Natural killer cell (primary cell): Measurements from ENCODE around the gene ZP2. TPM values are rescaled to one million over a fixed set of nuclear protein-coding genes. Genes with fewer than 3 reads are reported as not detected.

Experiments
- ATAC-seq, 3 donors: fragments of 150-1000 bp in 2 of 3; fragments of 200-7000 bp in 1 of 3; cut with Tn5 transposase; 1 replicate in 1 of 3; 2 replicates in 2 of 3; pipeline ENCODE4 v1.10.0; 2021; ENCODE audit warnings: mild to moderate bottlenecking in 2 of 3, moderate library complexity in 2 of 3
- DNase-seq, 2 donors: peaks; one replicate each; pipeline versions ENCODE4 v3.0.0 to v3.0.0-alpha.2; 2013 to 2021; ENCODE audit warnings: mixed read lengths in 1 of 2
- H3K27ac ChIP-seq: one replicate; pipeline ENCODE4 v1.5.1; 2013; ENCODE audit warnings: mild to moderate bottlenecking, low read length
- H3K27me3 ChIP-seq: one replicate; pipeline ENCODE4 v1.6.1; 2013; ENCODE audit warnings: low read length; ENCODE audit not compliant: control insufficient read depth, insufficient read depth
- H3K36me3 ChIP-seq: one replicate; pipeline ENCODE4 v1.6.1; 2013; ENCODE audit warnings: low read length; ENCODE audit not compliant: control insufficient read depth, insufficient read depth
- H3K4me1 ChIP-seq: one replicate; pipeline ENCODE4 v1.6.1; 2013; ENCODE audit warnings: low read length; ENCODE audit not compliant: control insufficient read depth, insufficient read depth
- H3K4me3 ChIP-seq: one replicate; pipeline ENCODE4 v1.5.1; 2013; ENCODE audit warnings: low read length
- H3K9me3 ChIP-seq: one replicate; pipeline ENCODE4 v1.6.1; 2013; ENCODE audit warnings: low read length; ENCODE audit not compliant: control insufficient read depth, insufficient read depth
- H3K27ac Mint-ChIP-seq, 2 donors: one replicate each; pipeline ENCODE4 v1.8.0; 2022; ENCODE audit warnings: mild to moderate bottlenecking in 2 of 2, mixed read lengths in 2 of 2, moderate library complexity in 1 of 2
- H3K27me3 Mint-ChIP-seq, 2 donors: one replicate each; pipeline ENCODE4 v1.8.0; 2022; ENCODE audit warnings: low read depth in 2 of 2, mixed read lengths in 2 of 2
- H3K36me3 Mint-ChIP-seq: one replicate; pipeline ENCODE4 v1.8.0; 2022; ENCODE audit warnings: mixed read lengths
- H3K4me1 Mint-ChIP-seq, 2 donors: one replicate each; pipeline ENCODE4 v1.8.0; 2022; ENCODE audit warnings: mixed read lengths in 2 of 2
- H3K4me3 Mint-ChIP-seq: one replicate; pipeline ENCODE4 v1.8.0; 2022; ENCODE audit warnings: mild to moderate bottlenecking, moderate library complexity, mixed read lengths
- H3K9me3 Mint-ChIP-seq, 2 donors: one replicate each; pipeline ENCODE4 v1.8.0; 2022; ENCODE audit warnings: mixed read lengths in 2 of 2
- WGBS: methylation state at CpG from one replicate; pipeline ENCODE4 v1.1.7; 2013; ENCODE audit warnings: missing lambda C conversion rate; ENCODE audit not compliant: insufficient coverage; 5-methylcytosine and 5-hydroxymethylcytosine counted together
- intact Hi-C: fragments of 100-400 bp; cut with micrococcal nuclease; formaldehyde crosslinking; loops from one replicate; pipeline ENCODE4 v1.14.2; 2022
- total RNA-seq, 4 donors: library from RNA; stranded (reverse); fragments of 120-200 nt in 1 of 4; gene quantifications; one replicate each; pipeline versions ENCODE4 v1.2.3 to v1.2.4, GENCODE V29; 2013 to 2022
- TF ChIP-seq, protein P1 (sequence below): fragments of 200-600 bp; IDR thresholded peaks from one replicate; pipeline ENCODE4 v1.8.0; 2022; ENCODE audit warnings: antibody characterized with exemption

Gene ZP2
- total RNA-seq, 3 donors from 2014 or later (not counting 1 experiment from before 2014, with no cell fraction given): not detected

- no peaks in the 10 kb centered on the region for H3K9me3 Mint-ChIP-seq
- ATAC-seq (no peak), DNase-seq (no peak)
- Histone ChIP-seq H3K27me3 (peaks cover 7% of the 10 kb centered on the region), H3K4me1 (no peaks in the 10 kb centered on the region), H3K4me3 (no peak overlapping the region), H3K36me3 (no peaks in the 10 kb centered on the region), H3K27ac (no peak overlapping the region), H3K9me3 (no peaks in the 10 kb centered on the region)
- H3K4me3 Mint-ChIP-seq: no peak overlapping the region
- H3K27ac Mint-ChIP-seq: no peak overlapping the region
- intact Hi-C loops: no loop called here
- 70% methylated on average over 4 of the region's 4 CpGs for WGBS
- TF ChIP-seq, protein P1, sequence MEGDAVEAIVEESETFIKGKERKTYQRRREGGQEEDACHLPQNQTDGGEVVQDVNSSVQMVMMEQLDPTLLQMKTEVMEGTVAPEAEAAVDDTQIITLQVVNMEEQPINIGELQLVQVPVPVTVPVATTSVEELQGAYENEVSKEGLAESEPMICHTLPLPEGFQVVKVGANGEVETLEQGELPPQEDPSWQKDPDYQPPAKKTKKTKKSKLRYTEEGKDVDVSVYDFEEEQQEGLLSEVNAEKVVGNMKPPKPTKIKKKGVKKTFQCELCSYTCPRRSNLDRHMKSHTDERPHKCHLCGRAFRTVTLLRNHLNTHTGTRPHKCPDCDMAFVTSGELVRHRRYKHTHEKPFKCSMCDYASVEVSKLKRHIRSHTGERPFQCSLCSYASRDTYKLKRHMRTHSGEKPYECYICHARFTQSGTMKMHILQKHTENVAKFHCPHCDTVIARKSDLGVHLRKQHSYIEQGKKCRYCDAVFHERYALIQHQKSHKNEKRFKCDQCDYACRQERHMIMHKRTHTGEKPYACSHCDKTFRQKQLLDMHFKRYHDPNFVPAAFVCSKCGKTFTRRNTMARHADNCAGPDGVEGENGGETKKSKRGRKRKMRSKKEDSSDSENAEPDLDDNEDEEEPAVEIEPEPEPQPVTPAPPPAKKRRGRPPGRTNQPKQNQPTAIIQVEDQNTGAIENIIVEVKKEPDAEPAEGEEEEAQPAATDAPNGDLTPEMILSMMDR: no peak
- no peaks in the 10 kb centered on the region for H3K36me3 Mint-ChIP-seq
- H3K27me3 Mint-ChIP-seq: peaks cover 27 to 55% of the 10 kb centered on the region in 2 donors
- H3K4me1 Mint-ChIP-seq: no peaks in the 10 kb centered on the region
These were observed 11.3 kb upstream of the ZP2 start for GRCh38 chr16:21222495-21223337.

GRCh38 chr16:21219551-21219950 is 8.2 kb upstream of the ZP2 start:
- WGBS: no CpG with 5 or more reads among the region's 2 CpGs
- H3K27me3 ChIP-seq: peaks cover 5% of the 10 kb centered on the region
- DNase-seq (no peak), ATAC-seq (no peak)
- intact Hi-C loops: no loop called here
- no peaks in the 10 kb centered on the region for H3K36me3 Mint-ChIP-seq
- H3K27ac Mint-ChIP-seq: no peak overlapping the region
- H3K4me3 Mint-ChIP-seq: no peak overlapping the region
- no peaks in the 10 kb centered on the region for H3K4me1 Mint-ChIP-seq
- H3K4me1 ChIP-seq: no peaks in the 10 kb centered on the region
- H3K27me3 Mint-ChIP-seq: peaks cover 16 to 36% of the 10 kb centered on the region in 2 donors
- no peaks in the 10 kb centered on the region for H3K9me3 Mint-ChIP-seq
- H3K27ac ChIP-seq: no peak overlapping the region
- H3K9me3 ChIP-seq: no peaks in the 10 kb centered on the region
- H3K36me3 ChIP-seq: no peaks in the 10 kb centered on the region
- H3K4me3 ChIP-seq: no peak overlapping the region
- TF ChIP-seq, protein P1: no peak

GRCh38 chr16:21218153-21218552 is 6.8 kb upstream of the ZP2 start:
- H3K4me1 Mint-ChIP-seq: no peaks in the 10 kb centered on the region
- H3K27me3 Mint-ChIP-seq: peaks cover 17 to 31% of the 10 kb centered on the region in 2 donors

More at GRCh38 chr16:21218153-21218552, 6.8 kb upstream of the ZP2 start:
- H3K9me3 ChIP-seq: no peaks in the 10 kb centered on the region
- 74% methylated on average over 6 of the region's 7 CpGs for WGBS
- H3K36me3 ChIP-seq: no peaks in the 10 kb centered on the region
- H3K27ac Mint-ChIP-seq: no peak overlapping the region
- DNase-seq (no peak), ATAC-seq (no peak)
- no peak overlapping the region for H3K4me3 ChIP-seq
- no peak overlapping the region for H3K27ac ChIP-seq
- peaks cover 5% of the 10 kb centered on the region for H3K27me3 ChIP-seq
- TF ChIP-seq, protein P1: no peak
- intact Hi-C loops: no loop called here
- H3K4me3 Mint-ChIP-seq: no peak overlapping the region
- H3K36me3 Mint-ChIP-seq: no peaks in the 10 kb centered on the region
- H3K4me1 ChIP-seq: no peaks in the 10 kb centered on the region
- H3K9me3 Mint-ChIP-seq: no peaks in the 10 kb centered on the region
